ACC112 (cell line): ENCODE measurements around the gene LYPD6B.
"Not testable (repeated sequence)": the region's sequence is repeated elsewhere in the genome, so short reads cannot be mapped to it uniquely, and the experiment has no call there.

Experiments used
- H2AFZ ChIP-seq: fragments of 200-600 bp; sonication (generic); one replicate; pipeline ENCODE4 v1.6.0; 2017; ENCODE audit warnings: antibody characterized with exemption, low read length; ENCODE audit not compliant: unreplicated experiment
- H3K27ac ChIP-seq: fragments of 200-600 bp; sonication (generic); 2 replicates; pipeline ENCODE4 v1.5.1; 2014; ENCODE audit warnings: low read depth, mild to moderate bottlenecking, antibody characterized with exemption, low read length, moderate library complexity
- H3K27me3 ChIP-seq: fragments of 200-600 bp; sonication (generic); 2 replicates; pipeline ENCODE4 v1.6.1; 2014; ENCODE audit warnings: mild to moderate bottlenecking, antibody characterized with exemption, low read length, moderate library complexity, mixed read lengths; ENCODE audit not compliant: insufficient read depth
- H3K36me3 ChIP-seq: fragments of 200-600 bp; sonication (generic); 2 replicates; pipeline ENCODE4 v1.6.1; 2016; ENCODE audit warnings: mild to moderate bottlenecking, antibody characterized with exemption, low read length, moderate library complexity, mixed read lengths; ENCODE audit not compliant: insufficient read depth
- H3K4me1 ChIP-seq: fragments of 200-600 bp; sonication (generic); one replicate; pipeline ENCODE4 v1.6.1; 2016; ENCODE audit warnings: low read length, mixed read lengths; ENCODE audit not compliant: insufficient read depth, unreplicated experiment, control insufficient read depth
- H3K4me3 ChIP-seq: fragments of 200-600 bp; sonication (generic); 2 replicates; pipeline ENCODE4 v1.5.1; 2014; ENCODE audit warnings: mild to moderate bottlenecking, low read depth, low read length
- H3K79me2 ChIP-seq: fragments of 200-600 bp; sonication (generic); one replicate; pipeline ENCODE4 v1.6.0; 2016; ENCODE audit warnings: low read length; ENCODE audit not compliant: control insufficient read depth, unreplicated experiment, insufficient read depth

LYPD6B gene

DNA sequence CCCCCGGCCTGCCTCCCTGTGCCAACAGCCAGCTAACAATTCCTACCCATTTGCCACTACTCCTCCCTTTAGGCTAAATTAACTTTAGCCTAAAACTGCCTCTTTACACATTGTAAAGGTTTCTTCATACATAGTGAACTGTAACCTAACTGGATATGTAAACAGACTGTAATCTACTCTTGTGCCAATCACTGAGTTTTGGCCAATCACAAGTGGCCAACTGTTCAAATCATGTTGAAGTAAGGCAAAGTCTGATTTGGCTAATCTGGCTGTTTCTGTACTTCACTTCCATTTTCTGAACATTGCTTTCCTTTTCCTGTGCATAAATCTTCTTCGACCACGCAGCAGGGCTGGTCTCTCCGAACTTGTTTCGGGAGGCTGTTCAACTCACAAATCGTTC is 188.3 kb downstream of the LYPD6B start:
- Histone ChIP-seq H3K36me3 (no peaks in the 10 kb centered on the region), H3K4me1 (no peaks in the 10 kb centered on the region), H3K27ac (no peak overlapping the region), H2AFZ (no peak overlapping the region), H3K79me2 (no peaks in the 10 kb centered on the region), H3K4me3 (no peak overlapping the region), H3K27me3 (0 out of 2 replicates have a peak, but pooled peaks cover 6% of the 10 kb centered on the region)

DNA sequence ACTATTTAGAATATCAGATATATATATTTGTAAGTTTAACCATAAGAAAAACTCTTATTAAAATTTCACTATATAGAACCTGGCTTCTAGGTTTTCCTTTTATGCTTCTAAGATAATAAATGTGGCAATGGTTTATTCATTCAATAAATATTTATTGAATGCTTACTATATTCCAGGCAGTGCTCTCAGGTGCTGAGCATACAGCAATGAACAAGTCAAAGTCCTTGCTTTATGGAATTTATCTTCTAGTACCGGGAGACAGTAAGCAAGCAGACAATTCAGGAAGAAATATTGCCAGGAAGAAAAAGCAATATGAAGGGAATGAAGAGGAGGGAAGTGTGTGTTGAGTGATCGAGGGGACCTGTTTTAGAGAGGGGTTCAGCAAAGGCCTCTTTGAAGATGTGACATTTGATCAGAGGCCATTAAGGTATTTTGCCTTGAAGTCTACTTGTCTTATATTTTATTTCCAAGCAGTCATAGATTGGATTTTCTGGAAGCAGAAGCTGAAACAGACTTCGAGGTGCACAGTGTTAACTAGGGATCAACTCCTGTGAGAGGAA is 197.4 kb downstream of the LYPD6B start:
- no peaks in the 10 kb centered on the region for H3K36me3 ChIP-seq
- H3K4me3 ChIP-seq = no peak overlapping the region
- H3K27ac ChIP-seq = no peak overlapping the region
- no peaks in the 10 kb centered on the region for H3K4me1 ChIP-seq
- H2AFZ ChIP-seq = no peak overlapping the region
- H3K27me3 ChIP-seq = no peaks in the 10 kb centered on the region
- no peaks in the 10 kb centered on the region for H3K79me2 ChIP-seq

DNA sequence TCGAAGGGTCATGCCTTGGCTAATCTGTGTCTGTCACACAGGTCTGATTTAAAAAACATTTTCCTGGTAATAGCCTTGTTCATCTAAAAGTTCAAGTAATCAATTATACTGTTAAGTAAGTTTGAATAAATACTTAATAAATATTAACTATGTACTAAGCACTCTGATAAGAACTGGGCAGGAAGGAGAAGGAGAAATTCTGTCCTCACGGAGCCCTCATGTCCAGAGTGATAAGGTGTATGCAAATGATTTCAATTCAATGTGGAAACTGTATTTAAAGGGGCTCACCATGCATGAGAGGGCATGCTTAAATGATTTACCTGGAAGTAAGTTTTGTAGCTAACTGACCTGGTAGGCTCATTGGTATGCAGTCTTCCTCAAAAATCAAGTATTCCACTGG is 197.9 kb downstream of the LYPD6B start:
- Histone ChIP-seq H3K4me1 (no peaks in the 10 kb centered on the region), H3K79me2 (no peaks in the 10 kb centered on the region), H2AFZ (no peak overlapping the region), H3K36me3 (no peaks in the 10 kb centered on the region), H3K4me3 (no peak overlapping the region), H3K27me3 (no peaks in the 10 kb centered on the region), H3K27ac (no peak overlapping the region)

DNA sequence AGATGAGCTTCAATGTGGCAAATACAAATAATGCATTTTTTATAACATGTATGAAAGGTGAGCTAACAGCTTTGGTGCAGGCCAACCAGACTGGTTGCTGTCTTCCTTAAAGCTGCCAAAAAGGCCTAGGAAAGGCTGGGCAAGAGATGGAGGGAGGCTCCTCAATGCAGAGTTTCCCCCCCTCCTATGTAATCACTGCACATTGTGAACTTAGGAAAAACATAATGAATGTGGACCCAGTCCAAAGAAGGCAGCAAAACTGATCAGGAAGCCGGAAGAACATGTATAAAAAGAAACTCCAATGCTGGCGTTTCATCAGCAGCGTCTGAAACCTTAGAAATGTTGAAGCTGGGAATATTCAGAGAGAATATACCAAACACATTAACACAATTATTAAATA is 207.7 kb downstream of the LYPD6B start:
- Histone ChIP-seq H3K27me3 (no peaks in the 10 kb centered on the region), H3K27ac (no peak overlapping the region), H3K79me2 (no peaks in the 10 kb centered on the region), H3K4me1 (no peaks in the 10 kb centered on the region), H3K4me3 (no peak overlapping the region), H2AFZ (no peak overlapping the region), H3K36me3 (no peaks in the 10 kb centered on the region)

DNA sequence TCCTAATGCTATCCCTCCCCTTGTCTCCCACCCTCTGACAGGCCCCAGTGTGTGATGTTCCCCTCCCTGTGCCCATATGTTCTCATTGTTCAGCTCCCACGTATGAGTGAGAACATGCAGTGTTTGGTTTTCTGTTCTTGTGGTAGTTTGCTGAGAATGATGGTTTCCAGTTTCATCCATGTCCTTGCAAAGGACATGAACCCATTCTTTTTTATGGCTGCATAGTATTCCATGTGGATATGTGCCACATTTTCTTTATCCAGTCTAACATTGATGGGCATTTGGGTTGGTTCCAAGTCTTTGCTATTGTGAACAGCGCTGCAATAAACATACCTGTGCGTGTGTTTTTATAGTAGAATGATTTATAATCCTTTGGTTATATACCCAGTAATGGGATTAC is 212.9 kb downstream of the LYPD6B start:
- not testable (repeated sequence) for H3K79me2 ChIP-seq, H3K27me3 ChIP-seq, H2AFZ ChIP-seq, H3K36me3 ChIP-seq, H3K27ac ChIP-seq, H3K4me1 ChIP-seq, H3K4me3 ChIP-seq

DNA sequence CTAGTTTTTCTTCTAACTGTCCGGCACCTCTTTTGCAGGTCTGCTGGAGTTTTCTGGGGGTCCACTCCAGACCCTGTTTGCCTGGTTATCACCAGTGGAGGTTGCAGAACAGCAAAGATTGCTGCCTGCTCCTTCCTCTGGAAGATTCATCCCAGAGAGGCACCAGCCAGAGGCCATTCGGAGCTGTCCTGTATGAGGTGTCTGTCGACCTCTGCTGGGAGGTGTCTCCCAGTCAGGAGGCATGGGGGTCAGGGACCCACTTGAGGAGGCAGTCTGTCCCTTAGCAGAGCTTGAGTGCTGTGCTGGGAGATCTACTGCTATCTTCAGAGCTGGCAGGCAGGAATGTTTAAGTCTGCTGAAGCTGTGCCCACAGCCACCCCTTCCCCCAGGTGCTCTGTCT is 218.4 kb downstream of the LYPD6B start:
- H3K79me2 ChIP-seq, H3K4me3 ChIP-seq, H2AFZ ChIP-seq, H3K36me3 ChIP-seq, H3K27me3 ChIP-seq, H3K4me1 ChIP-seq, H3K27ac ChIP-seq: not testable (repeated sequence)

DNA sequence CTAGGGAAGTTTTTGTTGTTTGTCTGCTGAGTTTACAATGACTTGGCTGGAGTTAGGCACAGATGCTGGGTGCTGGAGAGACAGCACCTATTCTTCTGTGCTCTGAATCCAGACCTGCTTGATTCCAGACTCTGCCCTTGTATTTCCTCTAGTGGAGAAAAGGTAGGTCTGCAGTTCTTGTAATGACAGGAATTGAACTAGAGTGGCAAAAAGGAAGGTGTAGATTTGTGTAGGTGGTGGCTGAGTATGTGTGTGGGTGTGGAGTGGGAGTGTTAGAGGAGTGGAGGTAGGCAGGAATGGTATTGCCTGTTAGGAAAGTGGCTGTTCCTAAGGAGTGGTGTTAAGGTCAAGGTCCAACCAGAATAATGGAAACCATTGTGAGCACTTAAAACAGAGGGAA is 220.0 kb downstream of the LYPD6B start:
- no peak overlapping the region for H3K27ac ChIP-seq
- peaks cover 10% of the 10 kb centered on the region; the same call in 1 of the 2 replicates for H3K27me3 ChIP-seq
- no peak overlapping the region for H2AFZ ChIP-seq
- no peaks in the 10 kb centered on the region for H3K36me3 ChIP-seq
- H3K4me1 ChIP-seq = no peaks in the 10 kb centered on the region
- no peaks in the 10 kb centered on the region for H3K79me2 ChIP-seq
- H3K4me3 ChIP-seq = no peak overlapping the region

DNA sequence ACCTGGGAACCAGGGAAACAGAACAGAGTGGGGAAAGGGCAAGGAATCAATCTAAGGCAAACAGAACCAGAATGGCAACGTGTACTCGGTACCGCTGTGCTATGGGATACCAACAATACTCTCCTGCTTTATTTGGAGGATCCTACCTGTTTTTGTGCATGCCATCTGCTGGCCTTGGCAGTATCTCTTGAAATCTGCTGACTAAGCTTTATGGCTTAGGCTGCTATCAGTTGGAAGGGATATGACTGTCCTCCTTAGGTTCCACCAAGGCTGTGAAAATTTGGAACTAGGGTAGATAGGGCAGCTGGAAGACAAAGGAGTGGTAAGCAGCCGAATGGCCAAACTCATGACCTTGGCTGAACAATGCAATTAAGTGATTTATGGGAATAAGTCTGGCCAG is 220.6 kb downstream of the LYPD6B start:
- H3K79me2 ChIP-seq = no peaks in the 10 kb centered on the region
- no peak overlapping the region for H3K4me3 ChIP-seq
- no peak overlapping the region for H3K27ac ChIP-seq
- H3K36me3 ChIP-seq = no peaks in the 10 kb centered on the region
- H3K4me1 ChIP-seq = no peaks in the 10 kb centered on the region
- no peak overlapping the region for H2AFZ ChIP-seq
- H3K27me3 ChIP-seq = peaks cover 10% of the 10 kb centered on the region; the same call in 1 of the 2 replicates

DNA sequence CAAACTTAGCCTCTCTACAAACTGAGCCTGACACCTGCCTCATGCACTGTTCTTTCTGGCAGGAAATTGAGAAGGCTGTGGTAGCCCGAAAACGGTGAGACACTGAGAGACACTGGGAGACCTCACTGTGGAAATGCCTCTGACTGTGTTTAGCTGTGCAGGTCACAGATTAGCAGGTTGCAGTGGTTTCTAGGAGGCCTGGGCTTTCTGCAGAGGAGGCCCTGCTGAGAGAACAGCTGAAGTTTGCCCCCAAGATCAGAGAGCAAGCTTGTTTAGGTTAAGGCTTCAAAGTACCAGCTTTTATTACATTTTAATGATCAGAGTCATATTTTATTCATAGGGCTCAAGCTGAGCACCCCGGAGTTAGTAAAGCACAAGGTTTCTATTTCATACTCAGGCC is 223.2 kb downstream of the LYPD6B start:
- no peaks in the 10 kb centered on the region for H3K36me3 ChIP-seq
- no peak overlapping the region for H3K4me3 ChIP-seq
- no peak overlapping the region for H2AFZ ChIP-seq
- no peaks in the 10 kb centered on the region for H3K4me1 ChIP-seq
- no peak overlapping the region for H3K27ac ChIP-seq
- no peaks in the 10 kb centered on the region for H3K79me2 ChIP-seq
- peaks cover 10% of the 10 kb centered on the region; the same call in 1 of the 2 replicates for H3K27me3 ChIP-seq
